Prostate gland (tissue), 2 donors: ENCODE data around the gene TMA7. TPM values are rescaled to one million over a fixed set of nuclear protein-coding genes. Genes with fewer than 3 reads are reported as not detected.

ENCODE experiments used
- DNase-seq: peaks from one replicate; pipeline ENCODE4 v3.0.0-alpha.2; 2019; ENCODE audit warnings: low spot score
- H3K27ac ChIP-seq, 2 donors: fragments of 200-600 bp; sonication (generic); 2 replicates each; pipeline ENCODE4 v1.5.1; 2017 to 2019
- H3K27me3 ChIP-seq: fragments of 200-600 bp; sonication (generic); replicated peaks from 2 replicates; pipeline ENCODE4 v1.5.1; 2019; ENCODE audit not compliant: insufficient read depth
- H3K36me3 ChIP-seq, 2 donors: fragments of 200-600 bp; sonication (generic); 1 replicate in 1 of 2; 2 replicates in 1 of 2; pipeline versions ENCODE4 v1.5.1 to v1.8.1; 2017 to 2019
- H3K4me1 ChIP-seq: fragments of 200-600 bp; sonication (generic); replicated peaks from 2 replicates; pipeline ENCODE4 v1.5.1; 2019
- H3K4me3 ChIP-seq, 2 donors: fragments of 200-600 bp; sonication (generic); 2 replicates each; pipeline ENCODE4 v1.5.1; 2017 to 2019
- H3K9me3 ChIP-seq: fragments of 200-600 bp; sonication (generic); 2 replicates; pipeline ENCODE4 v1.5.1; 2017
- POLR2A ChIP-seq: fragments of 450-650 bp; IDR thresholded peaks from one replicate; pipeline ENCODE4 v1.6.1; 2016; ENCODE audit warnings: antibody characterized with exemption, mild to moderate bottlenecking
- POLR2AphosphoS5 ChIP-seq: sonication (generic); formaldehyde crosslinking; IDR thresholded peaks from one replicate; pipeline ENCODE4 v1.6.1; 2017; ENCODE audit warnings: antibody characterized with exemption
- WGBS: methylation state at CpG from one replicate; pipeline ENCODE4 v1.1.5; 2018; 5-methylcytosine and 5-hydroxymethylcytosine counted together
- intact Hi-C: fragments of 100-400 bp; cut with DNase I; formaldehyde crosslinking; loops from one replicate; pipeline ENCODE4 v1.14.2; 2022
- total RNA-seq, 2 donors: library from RNA; depleted of rRNA; stranded (reverse); fragments of >200 nt; gene quantifications; one replicate each; pipeline ENCODE4 v1.1.0, GENCODE V29; 2016
- TF ChIP-seq, protein P1 (sequence below), 4 experiments: fragments of 200-600 bp in 2 of 4; fragments of 450-650 bp in 2 of 4; sonication (generic) in 2 of 4; IDR thresholded peaks; 1 replicate in 3 of 4; 2 replicates in 1 of 4; pipeline ENCODE4 v1.5.1; 2016 to 2019; ENCODE audit warnings: antibody characterized with exemption in 4 of 4, mild to moderate bottlenecking in 2 of 4, moderate library complexity in 2 of 4

Gene TMA7
- total RNA-seq, 2 donors from 2014 or later = 310 to 446 TPM

DNA sequence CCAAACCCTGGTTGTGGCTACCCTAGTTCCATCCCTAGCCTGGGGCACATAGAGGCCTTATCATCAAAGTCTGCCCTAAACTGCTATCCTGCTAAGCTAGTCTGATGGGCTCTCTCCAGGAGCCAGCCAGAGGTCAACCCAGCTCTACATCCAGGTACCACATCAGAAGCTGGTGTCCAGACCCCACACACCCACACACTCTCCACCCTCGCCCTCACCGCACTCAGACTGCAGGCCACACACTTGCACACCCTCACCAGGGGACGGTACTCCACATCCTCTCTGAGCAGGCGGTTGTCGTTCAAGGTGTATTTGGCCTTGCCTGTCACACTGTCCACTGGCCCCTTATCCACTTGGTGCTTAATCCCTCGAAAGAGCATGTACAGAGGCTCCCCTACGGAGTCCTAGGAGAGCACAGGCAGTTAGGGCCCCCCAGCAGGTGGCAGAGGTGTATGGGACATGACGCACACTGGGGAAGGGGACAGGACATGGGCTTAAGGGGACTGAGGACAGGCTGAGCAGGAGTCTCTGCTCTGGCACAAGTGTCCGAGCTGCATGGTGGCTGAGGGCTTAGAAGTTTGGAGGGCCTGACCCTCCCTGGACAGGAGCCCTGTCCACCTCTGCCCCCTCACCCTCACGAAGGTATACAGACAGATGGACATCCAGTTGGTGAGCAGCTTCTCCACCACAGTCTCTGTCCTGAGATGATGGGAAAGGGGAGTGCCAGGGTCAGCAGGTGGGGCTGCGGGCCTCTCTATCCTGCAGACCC, 28.3 kb upstream of the TMA7 start:
- Histone ChIP-seq H3K4me1 (no peaks in the 10 kb centered on the region), H3K27ac (no peak overlapping the region), H3K36me3 (peaks cover 44 to 72% of the 10 kb centered on the region in 2 donors), H3K4me3 (no peak overlapping the region), H3K27me3 (no peaks in the 10 kb centered on the region), H3K9me3 (no peaks in the 10 kb centered on the region)
- 90% methylated on average over 11 of the region's 11 CpGs for WGBS
- intact Hi-C loops = no loop called here
- no peak for DNase-seq
- TF ChIP-seq POLR2A = no peak
- TF ChIP-seq, protein P1, sequence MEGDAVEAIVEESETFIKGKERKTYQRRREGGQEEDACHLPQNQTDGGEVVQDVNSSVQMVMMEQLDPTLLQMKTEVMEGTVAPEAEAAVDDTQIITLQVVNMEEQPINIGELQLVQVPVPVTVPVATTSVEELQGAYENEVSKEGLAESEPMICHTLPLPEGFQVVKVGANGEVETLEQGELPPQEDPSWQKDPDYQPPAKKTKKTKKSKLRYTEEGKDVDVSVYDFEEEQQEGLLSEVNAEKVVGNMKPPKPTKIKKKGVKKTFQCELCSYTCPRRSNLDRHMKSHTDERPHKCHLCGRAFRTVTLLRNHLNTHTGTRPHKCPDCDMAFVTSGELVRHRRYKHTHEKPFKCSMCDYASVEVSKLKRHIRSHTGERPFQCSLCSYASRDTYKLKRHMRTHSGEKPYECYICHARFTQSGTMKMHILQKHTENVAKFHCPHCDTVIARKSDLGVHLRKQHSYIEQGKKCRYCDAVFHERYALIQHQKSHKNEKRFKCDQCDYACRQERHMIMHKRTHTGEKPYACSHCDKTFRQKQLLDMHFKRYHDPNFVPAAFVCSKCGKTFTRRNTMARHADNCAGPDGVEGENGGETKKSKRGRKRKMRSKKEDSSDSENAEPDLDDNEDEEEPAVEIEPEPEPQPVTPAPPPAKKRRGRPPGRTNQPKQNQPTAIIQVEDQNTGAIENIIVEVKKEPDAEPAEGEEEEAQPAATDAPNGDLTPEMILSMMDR (IDR thresholded peaks at IDR 0.05) = no peak
- no peak for TF ChIP-seq POLR2AphosphoS5

DNA sequence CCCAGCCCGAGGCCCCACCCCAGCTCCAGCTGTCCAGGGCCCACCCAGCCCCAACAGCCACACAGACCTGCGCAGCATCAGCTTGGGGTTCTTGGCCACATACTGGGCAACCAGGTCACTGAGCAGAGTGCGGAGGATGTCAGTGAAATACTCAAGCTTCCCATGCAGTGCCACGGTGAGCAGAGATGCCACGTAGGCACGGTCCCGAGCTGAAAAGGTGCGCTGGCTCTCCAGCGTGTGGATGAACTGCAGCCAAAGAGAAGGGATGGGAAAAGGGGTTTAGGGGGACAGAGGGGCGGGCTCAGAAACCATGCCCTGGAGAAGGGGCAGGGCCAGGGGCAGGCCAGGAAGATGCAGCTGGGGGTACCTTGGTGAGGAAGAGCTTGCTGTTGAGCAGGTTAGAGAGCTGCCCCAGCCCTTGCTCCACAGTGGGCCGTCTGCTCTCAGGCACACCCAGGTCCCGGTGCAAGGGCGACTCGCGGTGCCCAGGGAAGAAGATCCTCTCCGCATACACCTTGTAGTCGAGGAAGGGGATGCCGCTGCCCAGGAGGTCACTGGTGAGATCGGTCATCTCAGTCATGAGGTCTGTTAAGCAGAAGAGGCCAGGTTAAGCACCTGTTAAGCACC, 27.6 kb upstream of the TMA7 start:
- no peak for DNase-seq
- no peaks in the 10 kb centered on the region for H3K9me3 ChIP-seq
- no peaks in the 10 kb centered on the region for H3K27me3 ChIP-seq
- 89% methylated on average over 19 of the region's 19 CpGs for WGBS
- no peaks in the 10 kb centered on the region for H3K4me1 ChIP-seq
- TF ChIP-seq POLR2AphosphoS5 (no peak), POLR2A (no peak)
- TF ChIP-seq, protein P1 (IDR thresholded peaks at IDR 0.05) = no peak
- H3K36me3 ChIP-seq = peaks cover 43 to 74% of the 10 kb centered on the region in 2 donors
- no peak overlapping the region for H3K4me3 ChIP-seq
- no peak overlapping the region for H3K27ac ChIP-seq
- intact Hi-C loops = no loop called here

DNA sequence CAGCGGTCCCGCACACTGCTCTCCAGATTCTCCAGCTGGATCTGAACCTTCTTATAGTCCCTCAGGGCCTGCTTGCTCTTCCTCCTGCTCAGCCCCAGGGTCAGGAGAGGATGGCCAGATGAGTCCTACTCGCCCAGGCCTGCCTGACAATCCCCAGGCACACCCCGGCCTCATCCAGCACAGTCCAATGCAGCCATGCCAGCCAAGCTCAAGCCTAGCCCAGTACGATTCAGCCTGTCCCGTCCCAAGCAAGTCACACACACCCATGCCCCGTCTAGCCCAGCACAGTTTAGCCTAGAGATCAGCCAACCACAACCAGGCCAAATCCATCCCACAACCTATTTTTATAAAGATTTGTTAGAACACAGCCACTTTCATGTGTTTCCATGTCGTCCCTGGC, 27.0 kb upstream of the TMA7 start:
- peaks cover 43 to 80% of the 10 kb centered on the region in 2 donors for H3K36me3 ChIP-seq
- H3K27me3 ChIP-seq = no peaks in the 10 kb centered on the region
- intact Hi-C loops = no loop called here
- no peak for TF ChIP-seq POLR2A
- TF ChIP-seq, protein P1 (IDR thresholded peaks at IDR 0.05) = no peak
- no peak for TF ChIP-seq POLR2AphosphoS5
- WGBS = 67% methylated on average over 8 of the region's 8 CpGs
- H3K9me3 ChIP-seq = no peaks in the 10 kb centered on the region
- no peaks in the 10 kb centered on the region for H3K4me1 ChIP-seq
- no peak overlapping the region for H3K27ac ChIP-seq
- H3K4me3 ChIP-seq = no peak overlapping the region
- no peak for DNase-seq

DNA sequence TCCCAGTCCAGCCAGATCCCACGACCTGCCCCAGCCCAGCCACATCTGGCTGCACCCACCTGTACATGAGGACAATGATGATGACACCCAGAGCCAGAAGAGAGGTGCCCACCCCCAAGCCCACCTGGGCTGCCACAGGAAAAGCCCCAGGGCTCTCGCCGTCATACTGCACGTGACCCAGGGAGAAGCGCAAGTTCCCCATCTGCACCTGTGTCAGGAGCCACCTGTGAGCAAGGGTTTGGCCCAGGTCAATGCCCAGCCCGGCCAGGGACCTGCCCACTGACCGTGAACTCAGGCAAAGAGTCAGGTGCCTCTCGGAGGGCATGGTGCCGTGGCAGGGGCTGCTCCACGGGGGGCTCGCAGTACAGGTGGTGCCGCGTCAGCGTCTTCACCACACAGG, 26.4 kb upstream of the TMA7 start:
- intact Hi-C loops = no loop called here
- DNase-seq = no peak
- TF ChIP-seq, protein P1 (IDR thresholded peaks at IDR 0.05) = no peak
- TF ChIP-seq POLR2A (no peak), POLR2AphosphoS5 (no peak)
- H3K36me3 ChIP-seq = peaks cover 38 to 79% of the 10 kb centered on the region in 2 donors
- 90% methylated on average over 14 of the region's 14 CpGs for WGBS
- no peak overlapping the region for H3K27ac ChIP-seq
- H3K4me3 ChIP-seq = no peak overlapping the region
- H3K9me3 ChIP-seq = no peaks in the 10 kb centered on the region
- H3K27me3 ChIP-seq = no peaks in the 10 kb centered on the region
- H3K4me1 ChIP-seq = no peaks in the 10 kb centered on the region
